Natural killer cell treated with Interleukin-12 subunit alpha and Interleukin-12 subunit beta and Interleukin-15 and Interleukin-18, amount 100 ng/mL, for 72 hours (primary cell): ENCODE measurements around the gene RMRP. TPM values are rescaled to one million over a fixed set of nuclear protein-coding genes. Genes with fewer than 3 reads are reported as not detected.
"Not testable (repeated sequence)": the region's sequence is repeated elsewhere in the genome, so short reads cannot be mapped to it uniquely, and the experiment has no call there.

ENCODE experiments used
- ATAC-seq, 2 donors: fragments of 150-1000 bp; cut with Tn5 transposase in 1 of 2; sonication (Bioruptor Pico), chemical (Tn5 transposase) in 1 of 2; 2 replicates each; pipeline ENCODE4 v1.10.0; 2021
- DNase-seq: peaks from one replicate; pipeline ENCODE4 v3.0.0; 2022; ENCODE audit warnings: low spot score
- H3K27ac Mint-ChIP-seq, 2 donors: 1 replicate in 1 of 2; 2 replicates in 1 of 2; pipeline ENCODE4 v1.8.0; 2022; ENCODE audit warnings: mixed read lengths in 2 of 2, mild to moderate bottlenecking in 1 of 2, moderate library complexity in 1 of 2
- H3K27me3 Mint-ChIP-seq, 2 donors: 1 replicate in 1 of 2; 2 replicates in 1 of 2; pipeline ENCODE4 v1.8.0; 2022; ENCODE audit warnings: mixed read lengths in 2 of 2
- H3K36me3 Mint-ChIP-seq: one replicate; pipeline ENCODE4 v1.8.0; 2022; ENCODE audit warnings: mixed read lengths
- H3K4me1 Mint-ChIP-seq, 2 donors: 1 replicate in 1 of 2; 2 replicates in 1 of 2; pipeline ENCODE4 v1.8.0; 2022; ENCODE audit warnings: low read depth in 2 of 2, mixed read lengths in 2 of 2, mild to moderate bottlenecking in 1 of 2
- H3K4me3 Mint-ChIP-seq: one replicate; pipeline ENCODE4 v1.8.0; 2022; ENCODE audit warnings: mixed read lengths
- H3K9me3 Mint-ChIP-seq: 2 replicates; pipeline ENCODE4 v1.8.0; 2022; ENCODE audit warnings: mixed read lengths
- total RNA-seq, 2 donors: library from RNA; stranded (reverse); gene quantifications; one replicate each; pipeline ENCODE4 v1.2.3, GENCODE V29; 2022

Gene RMRP
- total RNA-seq, 2 donors from 2014 or later, result 3,856 to 4,437 TPM

DNA sequence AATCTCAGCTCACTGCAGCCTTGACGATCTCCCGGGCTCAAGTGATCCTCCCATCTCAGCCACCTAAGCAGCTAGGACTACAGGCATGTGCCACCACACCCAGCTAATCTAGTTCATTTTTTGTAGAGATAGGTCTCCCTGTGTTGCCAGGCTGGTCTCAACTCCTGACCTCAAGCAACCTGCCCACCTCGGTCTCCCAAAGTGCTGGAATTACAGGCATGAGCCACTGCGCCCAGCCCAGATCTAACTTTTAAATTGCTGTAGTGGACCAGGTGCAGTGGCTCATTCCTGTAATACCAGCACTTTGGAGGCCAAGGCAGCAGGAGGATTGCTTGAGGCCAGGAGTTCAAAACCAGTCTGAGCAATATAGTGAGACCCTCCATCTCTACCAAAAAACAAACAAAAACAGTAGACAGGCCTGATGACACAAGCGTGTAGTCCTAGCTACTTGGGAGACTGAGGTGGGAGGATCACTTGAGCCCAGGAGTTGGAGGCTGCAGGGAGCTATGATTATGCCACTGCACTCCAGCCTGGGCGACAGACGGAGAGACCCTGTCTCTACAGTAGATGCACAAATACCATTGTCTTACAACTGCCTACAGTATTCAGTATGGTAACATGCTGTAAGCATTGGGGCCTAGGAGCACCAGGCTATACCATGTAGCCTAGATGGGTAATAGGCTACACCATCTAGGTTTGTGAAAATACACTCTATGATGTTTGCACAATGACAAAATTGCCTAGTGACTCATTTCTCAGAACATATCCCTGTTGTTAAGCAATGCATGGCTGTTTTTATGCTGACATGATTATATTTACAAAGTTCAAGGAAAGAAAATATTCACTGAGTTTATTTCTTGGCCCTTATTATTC is 5.6 kb downstream of the RMRP start:
- peak; percentile 34 to 41 for ATAC-seq
- peaks cover 40 to 45% of the 10 kb centered on the region in 2 donors for H3K4me1 Mint-ChIP-seq
- H3K9me3 Mint-ChIP-seq, result no peaks in the 10 kb centered on the region
- H3K36me3 Mint-ChIP-seq, result no peaks in the 10 kb centered on the region
- peak overlapping the region; percentile 38 for H3K4me3 Mint-ChIP-seq
- H3K27me3 Mint-ChIP-seq, result no peaks in the 10 kb centered on the region
- no peak overlapping the region for H3K27ac Mint-ChIP-seq
- DNase-seq, result no peak

DNA sequence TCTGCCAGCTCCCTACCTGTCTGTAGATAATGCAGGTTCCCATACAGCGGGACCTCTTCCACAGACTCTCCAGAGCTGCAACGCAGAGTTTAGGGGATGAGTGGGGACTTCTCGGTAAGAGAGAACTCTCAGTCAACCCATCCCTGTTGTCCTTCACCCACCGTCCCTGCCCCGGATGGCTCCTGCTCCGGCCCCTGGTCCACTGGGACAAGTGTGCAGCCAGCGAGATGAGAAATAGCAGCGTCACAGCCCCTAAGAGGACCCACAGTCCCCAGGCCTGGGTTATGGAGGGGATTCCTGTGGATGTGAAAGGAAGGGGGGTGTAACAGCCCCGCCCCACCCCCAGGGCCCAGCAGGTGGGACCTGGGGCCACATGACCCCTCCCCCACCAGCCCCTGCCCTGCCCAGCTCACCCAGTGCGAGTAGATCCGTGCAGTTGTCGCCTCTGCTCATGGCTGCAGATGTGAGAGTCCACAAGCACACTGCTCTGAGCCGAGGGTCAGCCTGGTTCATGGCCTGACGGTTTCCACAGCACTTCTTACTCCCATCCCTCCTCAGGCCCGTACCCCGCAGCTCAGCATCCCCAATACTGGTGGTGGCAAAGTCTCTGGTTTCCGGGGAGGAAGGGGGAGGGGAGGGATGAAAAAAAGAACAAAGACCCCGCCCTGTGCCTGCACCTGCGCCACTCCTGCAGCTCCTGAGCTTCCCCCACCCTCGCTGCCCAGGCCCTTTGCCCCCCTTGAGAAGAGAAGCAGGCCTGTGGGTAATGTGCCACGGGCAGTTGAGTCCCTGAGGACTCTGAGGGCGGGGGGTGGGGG is 7.3 kb downstream of the RMRP start, which contains the start of gene SIT1:
Gene SIT1, minus strand, starts transcription at position 591 of the 818 bp plus-strand sequence. Its CDS starts 78 bp downstream, at position 513.
- Mint-ChIP-seq H3K36me3 (no peaks in the 10 kb centered on the region), H3K4me3 (peak within 1 kb of the TSS; percentile 60), H3K4me1 (peaks cover 34 to 35% of the 10 kb centered on the region in 2 donors), H3K27ac (peak within 1 kb of the TSS; percentile 86 to 94), H3K27me3 (no peaks in the 10 kb centered on the region), H3K9me3 (no peaks in the 10 kb centered on the region)
- DNase-seq (no peak), ATAC-seq (no peak)

DNA sequence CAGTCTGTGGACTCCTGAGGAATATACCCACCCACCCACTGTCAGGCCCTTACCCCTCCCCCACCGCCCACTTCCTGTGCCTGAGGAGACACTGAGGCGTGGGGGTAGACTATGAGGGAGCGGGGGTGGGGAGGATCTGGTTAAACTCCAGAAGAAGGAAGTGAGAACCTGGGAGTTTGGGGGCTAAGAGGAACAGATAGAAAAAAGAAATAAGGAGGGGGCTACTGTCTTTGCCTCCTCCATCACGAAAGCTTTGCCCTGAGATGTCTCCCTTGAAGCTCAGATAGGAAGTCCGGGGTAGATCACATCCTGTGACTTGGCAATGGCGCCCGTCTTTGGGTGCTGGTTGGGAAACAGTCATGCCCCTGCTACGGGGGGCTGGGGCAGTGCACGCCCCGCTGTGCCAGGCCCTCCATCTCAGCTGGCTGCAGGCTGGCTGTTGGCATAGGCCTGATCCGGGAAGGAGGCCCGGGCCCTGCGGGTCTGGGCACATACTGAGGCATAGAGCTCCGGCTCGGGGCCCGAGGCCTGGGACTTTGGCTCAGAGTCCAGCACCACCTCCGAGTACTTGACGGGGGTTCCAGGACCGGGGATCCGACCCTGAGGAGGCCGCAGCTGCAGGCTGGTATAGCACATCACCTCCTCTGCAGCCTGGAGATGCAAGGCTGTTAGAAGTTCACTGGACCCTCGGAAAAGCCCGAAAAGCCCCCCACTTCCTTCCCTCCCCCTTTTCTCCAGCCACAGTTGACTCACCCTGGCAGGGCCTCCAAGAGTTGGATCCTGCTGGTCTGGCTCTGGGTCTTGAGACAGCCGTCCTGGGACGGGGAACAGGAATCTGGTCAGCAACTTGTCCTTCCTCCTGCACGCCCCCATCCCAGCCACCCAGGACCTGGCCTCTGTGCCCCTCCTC is 8.1 kb downstream of the RMRP start:
- ATAC-seq (no peak), DNase-seq (no peak)
- Mint-ChIP-seq H3K27ac (peak overlapping the region; percentile 86 to 94), H3K9me3 (no peaks in the 10 kb centered on the region), H3K27me3 (no peaks in the 10 kb centered on the region), H3K4me1 (peaks cover 36% of the 10 kb centered on the region in 2 donors), H3K36me3 (no peaks in the 10 kb centered on the region), H3K4me3 (peak overlapping the region; percentile 60)

DNA sequence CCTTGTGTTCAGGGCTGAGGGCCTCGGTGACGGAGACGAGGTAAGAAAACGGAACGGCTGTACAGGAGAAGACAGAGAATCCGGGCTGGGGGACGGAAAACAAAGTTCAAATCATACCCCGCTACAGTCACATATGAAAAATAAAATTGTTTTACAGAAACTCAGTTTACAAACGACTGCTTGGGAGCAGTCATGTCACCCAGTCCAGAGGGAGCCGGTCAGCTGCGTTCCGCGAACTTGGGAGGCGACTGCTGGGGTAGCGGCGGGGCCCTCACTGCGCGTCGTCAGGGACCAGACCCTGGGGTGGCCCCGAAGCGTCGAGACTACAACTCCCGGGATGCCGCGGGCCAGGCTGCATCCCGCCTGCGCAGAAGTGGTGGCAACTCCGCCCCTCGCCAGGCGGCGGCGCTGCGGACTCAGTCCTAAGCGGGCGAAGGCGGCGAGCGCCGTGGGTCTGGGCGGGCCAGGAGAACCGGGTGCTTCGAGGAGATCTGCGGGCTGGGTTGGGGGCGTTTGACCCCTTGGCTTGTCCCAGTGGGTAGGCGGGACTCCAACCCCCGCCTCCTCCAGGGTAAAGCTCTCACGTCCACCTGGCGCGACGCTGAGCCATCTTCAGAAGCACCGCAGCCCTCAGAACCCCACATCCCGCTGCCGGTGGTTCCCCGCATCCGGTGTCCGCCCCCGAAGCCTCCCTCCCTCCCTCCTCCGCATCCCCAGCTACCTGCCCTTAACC is 11.1 kb downstream of the RMRP start:
- peaks cover 37 to 44% of the 10 kb centered on the region in 2 donors for H3K4me1 Mint-ChIP-seq
- peak; percentile 95 for DNase-seq
- H3K27ac Mint-ChIP-seq, result peak overlapping the region; percentile 94 to 98
- H3K36me3 Mint-ChIP-seq, result no peaks in the 10 kb centered on the region
- peak overlapping the region; percentile 97 for H3K4me3 Mint-ChIP-seq
- H3K27me3 Mint-ChIP-seq, result no peaks in the 10 kb centered on the region
- H3K9me3 Mint-ChIP-seq, result no peaks in the 10 kb centered on the region
- ATAC-seq, result peak; percentile 97 to 98

DNA sequence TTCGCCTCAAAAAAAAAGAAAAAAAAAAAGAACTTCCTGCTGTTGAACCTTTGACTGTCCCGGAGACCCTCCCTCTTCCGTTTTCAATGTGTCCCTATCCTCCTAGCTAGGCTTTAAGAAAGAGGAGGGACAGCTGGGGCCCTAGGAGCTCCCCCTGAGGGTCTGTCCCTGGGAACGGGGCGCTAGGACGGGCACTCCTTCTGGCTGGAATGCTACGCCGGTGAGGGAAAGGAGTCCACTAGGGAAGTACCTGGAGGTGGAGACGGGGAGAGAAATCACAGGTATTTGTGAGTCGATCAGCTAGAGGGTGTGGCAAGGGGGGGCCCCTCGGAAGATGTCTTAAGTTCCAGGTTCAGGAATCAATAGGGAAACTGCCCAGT is 11.7 kb downstream of the RMRP start:
- DNase-seq (no peak), ATAC-seq (no peak)
- peak overlapping the region; percentile 97 for H3K4me3 Mint-ChIP-seq
- peak overlapping the region; percentile 94 to 98 for H3K27ac Mint-ChIP-seq
- H3K36me3 Mint-ChIP-seq, result no peaks in the 10 kb centered on the region
- no peaks in the 10 kb centered on the region for H3K27me3 Mint-ChIP-seq
- peaks cover 40 to 49% of the 10 kb centered on the region in 2 donors for H3K4me1 Mint-ChIP-seq
- no peaks in the 10 kb centered on the region for H3K9me3 Mint-ChIP-seq

DNA sequence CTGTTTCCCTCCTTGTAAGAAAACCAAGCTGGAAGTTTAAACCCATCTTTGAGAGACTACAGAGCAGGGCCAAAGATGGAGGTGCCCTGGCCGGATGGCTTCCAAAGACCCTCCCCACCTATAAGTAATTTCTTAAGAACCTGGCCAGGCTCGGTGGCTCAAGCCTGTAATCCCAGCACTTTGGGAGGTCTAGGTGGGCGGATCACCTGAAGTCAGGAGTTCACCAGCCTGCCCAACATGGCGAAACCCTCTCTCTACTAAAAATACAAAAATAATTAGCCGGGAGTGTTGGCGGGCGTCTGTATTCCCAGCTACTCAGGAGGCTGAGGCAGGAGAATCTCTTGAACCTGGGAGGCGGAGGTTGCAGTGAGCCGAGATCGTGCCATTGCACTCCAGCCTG is 12.1 kb downstream of the RMRP start:
- H3K27me3 Mint-ChIP-seq, H3K9me3 Mint-ChIP-seq, H3K36me3 Mint-ChIP-seq, ATAC-seq, DNase-seq: not testable (repeated sequence)
- Mint-ChIP-seq H3K4me1 (peaks cover 44 to 54% of the 10 kb centered on the region in 2 donors), H3K4me3 (peak overlapping the region; percentile 97), H3K27ac (peak overlapping the region; percentile 94 to 98)

DNA sequence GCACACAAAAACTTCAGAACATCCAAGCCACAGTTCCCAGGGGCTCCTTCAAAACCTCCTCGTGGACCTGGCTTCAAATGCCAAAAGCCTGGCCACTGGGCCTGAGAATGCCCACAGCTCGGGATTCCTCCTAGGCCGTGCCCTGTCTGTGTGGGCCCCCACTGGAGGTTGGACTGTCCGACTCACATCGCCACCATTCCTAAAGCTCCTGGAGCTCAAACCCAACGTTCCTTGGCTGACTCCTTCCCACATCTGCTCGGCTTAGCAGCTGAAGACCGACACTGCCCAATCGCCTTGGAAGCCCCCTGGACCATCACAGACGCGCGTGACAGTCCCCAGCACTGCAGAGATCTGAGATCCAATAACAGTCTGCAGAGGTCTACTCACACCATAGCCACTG is 14.8 kb downstream of the RMRP start:
- DNase-seq, result no peak
- ATAC-seq, result no peak
- Mint-ChIP-seq H3K27ac (peak overlapping the region in 1 of 2 donors; percentile 29), H3K9me3 (no peaks in the 10 kb centered on the region), H3K4me1 (peaks cover 47 to 58% of the 10 kb centered on the region in 2 donors), H3K36me3 (peaks cover 6% of the 10 kb centered on the region), H3K27me3 (no peaks in the 10 kb centered on the region), H3K4me3 (no peak overlapping the region)

DNA sequence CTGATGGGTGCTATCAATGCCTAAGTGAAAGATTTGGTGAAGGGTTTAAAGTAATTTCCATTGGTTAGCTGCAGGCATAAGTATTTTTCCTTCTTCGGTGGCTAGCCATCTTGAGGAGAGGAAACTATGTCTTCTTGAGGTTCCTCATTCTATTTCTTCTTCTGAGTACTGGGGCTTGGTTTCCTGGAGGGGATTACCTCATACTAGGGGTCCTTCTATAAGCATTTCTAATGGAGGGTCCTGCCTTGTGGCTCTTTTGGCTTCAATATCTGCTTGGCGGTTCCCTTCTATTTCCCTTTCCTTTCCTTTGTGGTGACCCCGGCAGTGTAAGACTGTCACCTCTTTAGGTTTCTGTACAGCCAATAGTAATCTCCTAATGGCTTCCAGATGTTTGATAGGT is 16.3 kb downstream of the RMRP start:
- not testable (repeated sequence) for ATAC-seq, H3K4me3 Mint-ChIP-seq, H3K27me3 Mint-ChIP-seq, H3K9me3 Mint-ChIP-seq, DNase-seq, H3K36me3 Mint-ChIP-seq
- H3K27ac Mint-ChIP-seq, result peak overlapping the region; percentile 91 to 96
- H3K4me1 Mint-ChIP-seq, result peaks cover 53 to 64% of the 10 kb centered on the region in 2 donors

DNA sequence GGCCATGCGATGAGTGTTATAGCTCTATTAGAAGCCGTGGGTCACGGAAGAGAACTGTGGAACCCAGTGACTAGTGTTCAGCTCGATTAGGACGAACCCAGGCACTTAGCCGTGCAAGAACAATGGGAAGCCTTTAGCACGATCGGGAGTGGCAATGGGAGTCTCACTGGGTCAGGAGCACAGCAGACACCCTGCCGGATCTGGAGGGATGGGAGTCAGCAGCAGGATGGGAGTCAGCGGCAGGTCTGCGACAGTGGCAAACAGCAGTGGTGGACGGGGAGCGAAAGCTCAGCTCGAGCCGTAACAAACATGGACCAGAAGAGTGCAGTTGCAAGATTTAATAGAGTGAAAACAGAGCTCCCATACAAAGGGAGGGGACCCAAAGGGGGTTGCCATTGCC is 17.4 kb downstream of the RMRP start:
- ATAC-seq, H3K9me3 Mint-ChIP-seq, DNase-seq, H3K36me3 Mint-ChIP-seq, H3K4me3 Mint-ChIP-seq, H3K27me3 Mint-ChIP-seq: not testable (repeated sequence)
- Mint-ChIP-seq H3K4me1 (peaks cover 58 to 67% of the 10 kb centered on the region in 2 donors), H3K27ac (peak overlapping the region; percentile 91 to 96)

DNA sequence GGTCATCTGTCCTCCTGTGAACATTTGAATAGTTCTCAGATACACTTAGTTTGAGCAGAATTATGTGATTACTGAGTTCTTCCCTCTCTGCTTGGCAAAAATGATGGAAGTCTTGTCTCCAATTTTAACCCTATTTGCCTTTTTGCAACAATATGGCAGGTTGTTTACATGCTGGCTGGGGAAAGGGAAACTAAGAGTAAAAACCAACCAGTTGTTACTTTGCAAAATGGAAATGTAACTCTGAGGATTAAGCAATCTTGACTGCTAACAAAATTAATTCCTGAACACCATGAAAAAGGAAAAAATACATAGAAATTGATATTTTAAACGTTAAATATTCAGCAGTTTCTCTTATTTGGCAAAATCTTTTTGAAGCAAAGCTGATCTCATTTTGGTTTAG is 18.2 kb downstream of the RMRP start:
- DNase-seq (no peak), ATAC-seq (no peak)
- peak overlapping the region; percentile 91 to 96 for H3K27ac Mint-ChIP-seq
- peaks cover 6% of the 10 kb centered on the region for H3K36me3 Mint-ChIP-seq
- no peaks in the 10 kb centered on the region for H3K27me3 Mint-ChIP-seq
- H3K4me3 Mint-ChIP-seq, result peak overlapping the region; percentile 72
- H3K4me1 Mint-ChIP-seq, result peaks cover 60 to 73% of the 10 kb centered on the region in 2 donors
- no peaks in the 10 kb centered on the region for H3K9me3 Mint-ChIP-seq

DNA sequence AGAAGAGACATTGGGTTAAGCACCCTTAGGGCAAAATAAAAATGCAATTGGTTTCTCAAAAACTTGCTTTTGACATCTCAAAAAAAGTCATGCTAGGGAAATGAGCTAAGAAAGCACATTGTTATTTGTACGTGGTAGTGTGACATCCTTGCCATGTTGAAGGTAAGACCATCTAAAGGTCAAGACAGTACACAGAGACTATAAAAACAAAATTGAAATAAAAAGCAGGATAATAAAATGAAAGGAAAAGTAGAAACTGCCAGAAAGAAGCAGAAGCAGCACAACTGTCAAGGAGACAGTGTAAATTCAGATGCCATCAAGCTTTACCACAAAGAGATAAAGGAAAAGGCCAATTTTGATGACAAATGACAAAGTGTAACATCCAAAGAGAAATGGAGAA is 18.6 kb downstream of the RMRP start:
- not testable (repeated sequence) for DNase-seq, H3K9me3 Mint-ChIP-seq, H3K36me3 Mint-ChIP-seq, H3K27me3 Mint-ChIP-seq
- Mint-ChIP-seq H3K4me3 (peak overlapping the region; percentile 72), H3K27ac (peak overlapping the region; percentile 91 to 96), H3K4me1 (peaks cover 57 to 70% of the 10 kb centered on the region in 2 donors)
- peak; percentile 49 to 56 for ATAC-seq

DNA sequence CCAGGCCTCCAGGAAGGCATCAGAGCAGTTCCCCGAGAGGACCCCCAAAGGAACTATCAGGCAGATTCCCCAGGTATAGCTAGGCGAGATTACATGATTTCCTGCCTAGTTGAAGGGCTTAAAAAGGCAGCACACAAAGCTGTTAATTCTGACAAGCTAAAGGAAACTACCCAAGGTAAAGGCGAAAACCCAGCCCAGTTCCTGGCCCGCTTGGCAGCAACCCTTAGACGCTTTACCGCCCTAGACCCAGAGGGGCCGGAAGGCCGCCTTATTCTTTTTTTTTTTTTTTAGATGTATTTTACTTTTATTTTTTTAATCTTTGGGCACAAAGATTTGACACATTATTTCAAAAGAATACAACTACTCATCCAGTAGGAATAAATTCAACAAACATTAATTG is 19.1 kb downstream of the RMRP start:
- not testable (repeated sequence) for DNase-seq

More for the DNA sequence above, 19.1 kb downstream of the RMRP start:
- H3K4me3 Mint-ChIP-seq, result peak overlapping the region; percentile 72
- peaks cover 57 to 68% of the 10 kb centered on the region in 2 donors for H3K4me1 Mint-ChIP-seq
- not testable (repeated sequence) for H3K36me3 Mint-ChIP-seq, H3K27me3 Mint-ChIP-seq, H3K9me3 Mint-ChIP-seq
- peak overlapping the region; percentile 91 to 96 for H3K27ac Mint-ChIP-seq
- peak in 1 of 2 donors; percentile 53 for ATAC-seq
